Sigmoid colon (tissue), 4 donors: ENCODE results near the gene GPR39.

Experiments
- EP300 ChIP-seq, 4 donors: sonication (generic); formaldehyde crosslinking; IDR thresholded peaks; one replicate each; pipeline ENCODE4 v1.6.1; 2017; ENCODE audit warnings: antibody characterized with exemption in 4 of 4
- POLR2A ChIP-seq, 2 donors: fragments of 450-650 bp; IDR thresholded peaks; one replicate each; pipeline ENCODE4 v1.6.1; 2016; ENCODE audit warnings: antibody characterized with exemption in 2 of 2, mild to moderate bottlenecking in 2 of 2, moderate library complexity in 2 of 2
- POLR2AphosphoS5 ChIP-seq, 4 donors: sonication (generic); formaldehyde crosslinking; IDR thresholded peaks; one replicate each; pipeline ENCODE4 v1.6.1; 2017; ENCODE audit warnings: antibody characterized with exemption in 4 of 4
- TF ChIP-seq, protein P1 (sequence below), 4 experiments: fragments of 450-650 bp in 3 of 4; fragments of 200-600 bp in 1 of 4; IDR thresholded peaks; one replicate each; pipeline ENCODE4 v1.5.1; 2016 to 2019; ENCODE audit warnings: antibody characterized with exemption in 4 of 4, mild to moderate bottlenecking in 3 of 4, moderate library complexity in 2 of 4

GRCh38 chr2:132640116-132640515 is 223.5 kb downstream of the GPR39 start:
- TF ChIP-seq, protein P1, sequence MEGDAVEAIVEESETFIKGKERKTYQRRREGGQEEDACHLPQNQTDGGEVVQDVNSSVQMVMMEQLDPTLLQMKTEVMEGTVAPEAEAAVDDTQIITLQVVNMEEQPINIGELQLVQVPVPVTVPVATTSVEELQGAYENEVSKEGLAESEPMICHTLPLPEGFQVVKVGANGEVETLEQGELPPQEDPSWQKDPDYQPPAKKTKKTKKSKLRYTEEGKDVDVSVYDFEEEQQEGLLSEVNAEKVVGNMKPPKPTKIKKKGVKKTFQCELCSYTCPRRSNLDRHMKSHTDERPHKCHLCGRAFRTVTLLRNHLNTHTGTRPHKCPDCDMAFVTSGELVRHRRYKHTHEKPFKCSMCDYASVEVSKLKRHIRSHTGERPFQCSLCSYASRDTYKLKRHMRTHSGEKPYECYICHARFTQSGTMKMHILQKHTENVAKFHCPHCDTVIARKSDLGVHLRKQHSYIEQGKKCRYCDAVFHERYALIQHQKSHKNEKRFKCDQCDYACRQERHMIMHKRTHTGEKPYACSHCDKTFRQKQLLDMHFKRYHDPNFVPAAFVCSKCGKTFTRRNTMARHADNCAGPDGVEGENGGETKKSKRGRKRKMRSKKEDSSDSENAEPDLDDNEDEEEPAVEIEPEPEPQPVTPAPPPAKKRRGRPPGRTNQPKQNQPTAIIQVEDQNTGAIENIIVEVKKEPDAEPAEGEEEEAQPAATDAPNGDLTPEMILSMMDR (IDR thresholded peaks at IDR 0.05) = no peak
- TF ChIP-seq POLR2A (IDR thresholded peaks at IDR 0.05) (no peak), EP300 (IDR thresholded peaks at IDR 0.05) (no peak), POLR2AphosphoS5 (IDR thresholded peaks at IDR 0.05) (no peak)
